H54 (cell line): Measurements from ENCODE around the gene ATP6V1B1.

Experiments
- DNase-seq: peaks from one replicate; pipeline ENCODE4 v3.0.0; 2011; ENCODE audit warnings: low spot score, mixed read lengths; ENCODE audit not compliant: insufficient read length
- FAIRE-seq: peaks from 3 replicates; lab custom pipeline; 2011; peaks lifted over from hg19 to GRCh38; lab: Jason Lieb, UNC
- POLR2A ChIP-seq: IDR thresholded peaks from 2 replicates; pipeline ENCODE4 v1.6.1; 2011; ENCODE audit warnings: low read depth, mild to moderate bottlenecking, low read length

Gene ATP6V1B1

DNA sequence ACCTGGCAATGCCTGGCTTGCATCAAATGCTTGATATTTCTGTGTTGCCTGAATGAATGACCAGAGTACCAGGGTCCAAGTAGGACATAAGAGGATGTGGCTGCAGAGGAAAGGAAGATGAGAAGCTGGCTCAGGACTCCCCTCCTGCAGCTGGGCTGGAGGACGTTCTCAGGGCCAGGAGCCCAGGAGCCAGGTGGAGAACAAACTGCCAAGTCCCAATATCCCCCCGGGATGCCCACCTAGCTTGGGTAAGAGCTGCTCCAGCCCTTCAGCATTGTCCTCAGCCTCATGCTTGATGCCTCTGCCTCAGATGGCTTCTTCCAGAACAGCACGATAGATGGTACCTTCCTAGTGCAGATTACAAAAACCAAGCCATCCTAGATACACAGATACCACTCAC lies 8.6 kb upstream of the ATP6V1B1 start:
- FAIRE-seq, result no peak
- no peak for DNase-seq
- TF ChIP-seq POLR2A, result no peak

DNA sequence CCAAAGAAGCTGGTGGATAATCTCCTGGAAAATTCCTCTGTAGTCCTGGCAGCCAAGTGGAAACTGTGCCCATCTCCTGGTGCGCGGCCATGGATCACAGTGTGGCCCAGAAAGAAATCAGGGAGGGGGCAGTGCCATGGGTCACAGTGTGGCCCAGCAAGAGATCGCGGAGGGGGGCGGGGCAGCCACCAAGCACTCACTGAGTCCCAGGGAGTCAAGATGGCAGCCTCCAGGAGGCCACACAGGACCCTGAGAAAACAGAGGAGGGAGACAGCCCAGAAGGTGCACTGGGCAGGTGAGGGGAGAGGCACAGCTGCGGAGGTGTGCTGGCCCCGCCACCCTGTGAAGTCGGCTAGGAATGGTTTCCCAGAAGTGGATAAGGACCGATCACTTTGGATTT lies 8.1 kb upstream of the ATP6V1B1 start:
- FAIRE-seq (no peak), DNase-seq (no peak)
- TF ChIP-seq POLR2A, result no peak

DNA sequence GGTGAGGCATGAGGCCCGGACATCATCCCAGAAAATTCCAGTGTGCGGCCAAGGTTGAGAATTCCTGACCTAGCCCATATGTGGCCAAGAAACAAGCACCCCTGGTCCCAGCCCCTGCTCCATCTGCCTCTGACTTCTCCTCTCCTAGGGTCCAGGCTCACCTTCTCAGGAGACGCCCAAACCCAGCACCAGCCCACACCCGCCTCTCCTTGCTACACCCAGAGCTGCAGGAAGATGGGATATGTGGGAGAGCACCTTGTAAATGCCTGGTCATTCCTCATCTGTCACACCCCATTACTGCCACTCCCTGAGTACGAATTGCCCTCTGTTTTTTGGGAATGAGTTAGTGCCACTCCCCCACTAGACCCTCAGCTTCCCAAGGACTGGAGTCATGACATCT lies 7.3 kb upstream of the ATP6V1B1 start:
- no peak for DNase-seq
- no peak for FAIRE-seq
- no peak for TF ChIP-seq POLR2A

DNA sequence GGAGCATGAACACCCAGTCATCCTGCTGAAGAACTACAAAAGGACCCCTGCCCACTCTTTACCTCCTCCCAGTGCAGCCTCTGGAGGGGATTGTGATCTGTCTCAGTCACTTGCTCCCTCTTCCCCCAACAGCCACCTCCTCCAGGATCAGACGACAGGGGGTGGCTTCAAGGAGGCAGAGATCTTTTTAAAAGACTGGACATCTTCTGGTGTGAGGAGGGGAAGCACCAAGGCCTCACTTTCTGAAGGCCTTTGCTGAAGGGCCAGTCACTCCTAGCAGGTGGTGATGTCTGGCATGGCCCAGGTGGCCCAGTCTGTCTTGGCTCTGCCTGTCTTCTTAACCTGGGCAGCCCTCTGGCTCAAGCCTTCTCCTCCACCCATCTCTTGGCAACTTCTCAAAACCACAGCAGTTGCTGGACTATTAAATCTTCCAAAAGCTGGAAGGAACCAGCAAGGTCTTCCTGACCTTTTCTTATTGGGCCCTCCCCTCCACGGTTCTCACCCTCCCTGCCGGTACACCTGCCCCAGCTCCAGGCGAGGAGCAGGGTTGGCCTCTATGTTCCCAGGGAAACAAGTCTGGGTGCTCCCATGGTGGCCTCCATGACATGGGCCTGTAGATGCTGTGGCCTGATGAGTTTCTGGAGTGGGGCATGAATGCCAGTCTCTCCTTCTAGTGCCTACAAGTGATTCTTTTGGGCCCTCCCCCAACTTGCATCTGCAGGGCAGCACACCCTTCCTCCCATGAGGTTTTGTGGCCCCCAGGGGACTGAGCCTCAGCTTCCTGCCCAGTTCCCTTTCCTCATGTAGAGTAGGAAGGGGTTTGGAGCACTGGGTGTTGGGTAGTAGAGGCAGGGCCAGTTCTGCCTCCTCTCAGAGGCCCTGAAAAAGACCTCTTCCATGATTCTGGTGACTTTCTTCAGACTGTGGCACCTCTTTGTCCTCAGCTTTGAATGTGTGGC lies 5.0 kb upstream of the ATP6V1B1 start:
- FAIRE-seq (no peak), DNase-seq (no peak)
- no peak for TF ChIP-seq POLR2A

DNA sequence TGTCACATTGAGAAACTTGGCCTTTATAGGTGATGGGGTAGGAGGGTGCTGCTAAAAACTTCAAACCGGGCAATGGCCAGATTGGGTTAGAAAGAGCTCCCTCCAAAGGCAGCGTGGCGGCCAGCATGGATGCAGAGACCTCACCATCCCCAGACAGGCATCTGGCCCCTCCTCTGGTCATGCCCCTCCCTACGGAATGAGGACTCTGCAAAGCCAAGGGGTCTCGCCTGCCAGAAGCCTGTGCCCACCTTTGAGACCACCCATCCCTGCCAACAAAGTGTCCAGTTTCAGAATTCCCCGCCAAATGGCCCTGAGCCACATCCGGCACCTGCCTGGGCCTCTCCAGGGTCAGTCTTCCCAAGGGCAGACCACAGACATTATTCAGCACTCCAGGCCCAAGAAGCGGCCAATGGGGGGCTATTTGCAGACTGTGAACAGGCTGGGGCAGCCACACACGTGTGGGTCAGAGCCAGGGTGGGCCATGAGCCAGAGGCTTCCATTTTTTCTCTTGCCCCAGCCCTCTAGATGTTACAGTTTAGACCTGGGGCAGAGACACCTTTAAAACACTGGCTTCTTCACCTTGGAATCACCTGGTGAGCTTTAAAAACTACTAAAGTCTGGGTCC lies 4.2 kb upstream of the ATP6V1B1 start:
- DNase-seq, result no peak
- TF ChIP-seq POLR2A, result no peak
- no peak for FAIRE-seq

DNA sequence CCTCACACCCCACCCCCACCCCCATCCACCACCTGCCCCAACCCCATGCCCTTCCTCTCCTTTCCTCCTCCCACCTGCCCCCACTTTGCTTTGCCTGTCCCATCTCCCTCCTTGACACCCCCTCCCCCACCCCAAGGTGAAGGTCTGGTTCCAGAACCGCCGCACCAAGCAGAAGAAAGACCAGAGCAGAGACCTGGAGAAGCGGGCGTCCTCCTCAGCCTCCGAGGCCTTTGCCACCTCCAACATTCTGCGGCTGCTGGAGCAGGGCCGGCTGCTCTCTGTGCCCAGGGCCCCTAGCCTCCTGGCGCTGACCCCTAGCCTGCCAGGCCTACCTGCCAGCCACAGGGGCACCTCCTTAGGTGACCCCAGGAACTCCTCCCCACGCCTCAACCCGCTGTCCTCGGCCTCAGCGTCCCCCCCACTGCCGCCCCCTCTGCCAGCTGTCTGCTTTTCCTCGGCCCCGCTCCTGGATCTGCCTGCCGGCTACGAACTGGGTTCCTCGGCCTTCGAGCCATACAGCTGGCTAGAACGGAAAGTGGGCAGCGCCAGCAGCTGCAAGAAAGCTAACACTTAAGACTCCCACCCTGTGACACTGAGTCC lies 3.0 kb upstream of the ATP6V1B1 start:
- TF ChIP-seq POLR2A, result no peak
- FAIRE-seq, result no peak
- DNase-seq, result no peak

DNA sequence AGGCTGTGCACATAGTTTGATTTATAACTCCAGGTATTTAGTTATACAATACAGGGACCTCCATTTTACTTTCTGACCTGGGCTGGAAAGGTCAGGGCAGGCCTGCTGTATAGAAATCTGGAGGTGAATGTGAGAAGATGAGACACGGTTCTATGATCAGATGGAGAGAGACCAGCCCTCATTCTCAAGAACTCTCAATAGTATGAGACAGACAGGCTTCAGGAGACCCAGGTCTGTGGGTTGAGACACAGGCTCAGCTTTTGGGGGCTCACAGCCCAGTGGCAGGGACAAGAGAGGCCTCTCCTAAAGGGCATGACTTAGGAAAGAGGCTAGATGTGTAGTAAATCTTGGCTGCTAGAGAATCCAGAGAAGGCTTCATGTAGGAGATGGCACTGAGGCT lies 719 bp upstream of the ATP6V1B1 start:
- TF ChIP-seq POLR2A, result no peak
- FAIRE-seq (no peak), DNase-seq (no peak)

DNA sequence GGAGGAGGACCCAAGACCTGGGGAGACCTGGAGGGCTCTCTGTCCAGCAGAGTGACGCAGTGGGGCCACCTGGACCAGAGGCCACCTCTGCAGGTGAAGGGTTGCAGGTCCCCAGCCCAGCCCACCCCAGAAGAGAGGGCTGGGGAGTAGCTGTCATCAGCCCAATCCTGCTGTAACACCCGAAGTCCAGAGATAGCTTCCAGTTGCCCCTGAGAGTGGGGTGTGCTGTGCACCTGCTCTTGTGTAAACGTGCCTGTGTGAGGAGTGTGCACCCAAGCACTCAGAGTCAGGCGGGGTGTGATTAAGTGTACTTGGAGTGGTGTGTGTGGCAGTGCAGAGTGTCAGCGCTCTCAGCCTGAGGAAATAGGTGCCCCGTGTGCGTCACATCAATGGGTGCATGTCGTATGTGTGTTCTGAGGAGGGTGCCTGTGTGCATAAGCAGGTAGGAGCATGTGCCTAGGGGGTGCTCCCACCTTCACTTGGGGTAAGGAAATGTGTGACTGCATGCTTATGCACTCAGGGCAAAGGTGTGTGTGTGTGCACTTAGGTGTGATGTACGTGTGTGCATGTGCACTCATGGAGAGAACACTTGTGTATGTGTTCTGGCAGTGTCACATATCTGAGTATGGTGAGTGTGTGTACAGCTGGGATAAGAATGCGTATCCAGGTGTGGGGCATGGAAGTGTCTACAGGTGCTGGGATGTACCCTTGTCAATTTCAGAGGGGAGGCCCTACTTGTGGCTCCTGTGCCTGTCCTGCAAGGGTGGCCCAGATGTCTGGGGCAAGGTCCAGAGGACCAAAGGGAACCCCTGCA lies 672 bp downstream of the ATP6V1B1 start:
- TF ChIP-seq POLR2A, result no peak
- FAIRE-seq, result no peak
- no peak for DNase-seq

DNA sequence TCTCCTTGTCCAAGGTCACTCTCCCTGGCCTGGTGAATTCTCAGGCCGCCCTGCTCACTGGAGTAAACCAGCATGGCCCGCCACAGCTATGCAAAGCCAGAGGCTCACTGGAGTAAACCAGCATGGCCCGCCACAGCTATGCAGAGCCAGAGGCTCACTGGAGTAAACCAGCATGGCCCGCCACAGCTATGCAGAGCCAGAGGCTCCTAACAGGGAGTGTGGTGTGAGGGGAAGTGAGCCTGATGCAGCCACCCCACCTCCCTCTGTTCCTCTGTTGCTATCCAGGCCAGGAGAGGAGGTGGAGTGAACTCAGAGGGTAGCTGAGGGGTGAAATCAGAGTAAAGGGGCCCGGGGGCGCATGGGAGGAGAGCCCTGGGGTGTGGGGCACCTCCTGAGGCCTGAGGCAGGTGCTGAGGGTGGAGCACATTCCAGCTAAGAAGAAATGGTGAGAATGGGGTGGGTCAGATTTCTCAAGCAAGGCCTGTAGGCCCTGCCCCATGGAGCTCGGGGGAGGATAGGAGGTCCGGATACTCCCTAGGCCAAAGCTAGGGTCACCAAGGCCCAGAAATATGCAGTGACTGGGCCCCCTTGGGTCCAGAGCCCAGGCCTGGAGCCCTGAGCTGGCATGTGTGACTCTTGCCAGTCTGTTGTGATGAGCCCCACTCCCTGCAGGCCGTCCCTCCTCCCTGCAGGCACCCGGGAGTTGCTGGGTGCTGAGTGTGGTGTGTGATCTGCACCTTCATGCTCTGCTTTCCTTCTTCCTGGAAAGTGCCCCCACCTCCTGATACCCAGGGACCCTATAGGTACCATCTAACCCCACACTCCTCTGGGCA lies 1.5 kb downstream of the ATP6V1B1 start:
- FAIRE-seq (no peak), DNase-seq (no peak)
- TF ChIP-seq POLR2A, result no peak

DNA sequence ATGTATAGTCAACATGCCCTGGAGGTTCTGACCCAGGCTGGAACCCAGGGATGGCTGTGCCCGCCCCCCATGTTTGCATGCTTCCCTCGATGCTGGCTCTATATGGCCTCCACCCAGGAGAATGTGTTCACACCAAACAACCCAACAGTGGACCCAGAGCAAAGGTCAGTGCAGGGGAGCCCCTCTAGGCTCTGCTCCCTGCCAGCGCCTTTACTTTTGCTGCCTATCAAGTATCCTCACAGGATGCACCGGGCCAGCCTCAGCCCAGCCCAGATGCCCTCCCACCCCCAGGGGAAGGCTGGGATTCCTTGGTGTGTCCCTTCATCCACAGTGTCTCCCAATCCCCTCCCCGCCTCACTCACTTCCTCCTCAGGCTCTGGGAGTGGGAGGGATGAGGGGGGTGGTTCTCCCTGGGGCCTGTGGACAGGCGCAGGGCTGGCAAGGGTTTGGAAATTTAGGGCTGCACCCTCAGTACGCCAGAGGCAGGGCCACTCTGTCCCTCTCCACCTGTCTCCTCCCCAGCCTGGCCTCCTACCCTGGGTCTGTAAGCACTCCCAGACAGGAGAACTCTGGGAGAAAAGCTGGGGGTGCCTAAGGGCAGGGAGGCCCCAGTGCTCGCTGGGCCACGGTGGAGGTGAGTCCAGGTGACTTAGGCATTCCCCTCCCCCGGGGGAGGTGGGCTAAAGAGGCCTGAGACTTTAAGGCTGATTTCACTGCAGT lies 2.3 kb downstream of the ATP6V1B1 start:
- TF ChIP-seq POLR2A, result no peak
- FAIRE-seq (no peak), DNase-seq (no peak)

DNA sequence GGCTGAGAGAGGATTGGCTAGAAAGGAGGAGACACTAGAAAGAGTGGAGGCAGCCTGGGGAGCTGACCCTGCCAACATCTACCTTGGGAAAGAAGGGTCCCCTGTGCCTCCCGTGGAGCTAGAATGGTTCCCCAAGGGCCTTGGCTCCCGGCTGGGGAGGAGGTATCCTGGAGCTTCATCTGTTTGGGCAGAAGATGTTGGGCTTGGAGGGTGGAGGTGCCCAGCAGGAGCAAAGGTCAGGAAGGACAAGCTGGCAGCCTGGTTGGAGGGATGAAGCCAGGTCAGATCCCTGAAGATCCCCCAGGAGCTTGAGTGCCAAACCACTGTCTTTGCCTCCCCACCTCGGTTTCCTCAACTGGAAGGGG lies 2.9 kb downstream of the ATP6V1B1 start:
- no peak for TF ChIP-seq POLR2A
- no peak for FAIRE-seq
- no peak for DNase-seq
